Hematopoietic multipotent progenitor cell treated with erythropoietin and hydrocortisone succinate and interleukin-3 and kit ligand, for 17 days (in vitro differentiated cells): Measurements from ENCODE around the gene NUDT13.

Source experiments
- DNase-seq: peaks from one replicate; pipeline ENCODE4 v3.0.0-alpha.2; 2015; ENCODE audit warnings: low spot score

Gene NUDT13

GRCh38 chr10:73167458-73167782, 57.2 kb downstream of the NUDT13 start:
- no peak for DNase-seq

DNA sequence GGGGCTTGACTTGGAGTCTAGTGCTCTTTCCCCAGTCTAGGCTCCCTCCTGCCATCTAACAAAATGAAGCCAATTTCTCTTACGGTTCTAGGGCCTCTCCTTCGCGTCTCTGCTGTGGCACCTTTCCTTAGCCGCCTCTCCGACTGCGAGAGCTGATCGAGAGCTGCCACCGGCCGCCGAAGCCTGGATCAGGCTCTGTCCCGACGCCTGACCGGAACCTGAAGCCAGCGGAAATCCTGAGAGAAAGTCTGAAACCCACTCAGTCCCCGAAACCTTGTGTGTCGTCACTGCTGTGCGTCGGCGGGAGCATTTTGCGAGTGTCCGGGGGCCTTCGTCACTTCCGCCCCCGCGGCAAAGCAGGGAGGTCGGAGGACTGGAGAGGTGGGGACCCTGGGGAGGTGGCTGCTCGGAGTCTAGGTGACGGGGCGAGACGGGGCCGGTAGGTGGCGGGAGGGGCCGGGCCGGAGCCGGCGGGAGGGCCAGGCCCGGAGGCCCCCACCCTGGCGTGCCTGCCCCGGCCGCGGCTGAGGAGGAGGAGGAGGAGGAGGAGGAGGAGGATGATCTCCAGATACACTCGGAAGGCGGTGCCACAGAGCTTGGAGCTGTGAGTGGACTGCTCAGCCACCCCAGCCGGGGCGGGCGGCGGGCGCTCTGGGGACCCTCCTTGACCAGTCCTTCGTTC, 57.7 kb downstream of the NUDT13 start, which contains the start of the genes ECD and FAM149B1:
Gene ECD, minus strand, starts transcription at position 226 of the 682 bp plus-strand sequence. CDS start 4,071 bp downstream, outside the sequence.
Gene FAM149B1, plus strand, starts transcription at position 337 of the 682 bp plus-strand sequence. Its CDS starts 221 bp downstream, at position 558.
- DNase-seq, result peak; percentile 95

- no peak for DNase-seq
These were observed 58.2 kb downstream of the NUDT13 start for GRCh38 chr10:73168465-73168803.

GRCh38 chr10:73169320-73169719, 59.1 kb downstream of the NUDT13 start:
- no peak for DNase-seq

DNA sequence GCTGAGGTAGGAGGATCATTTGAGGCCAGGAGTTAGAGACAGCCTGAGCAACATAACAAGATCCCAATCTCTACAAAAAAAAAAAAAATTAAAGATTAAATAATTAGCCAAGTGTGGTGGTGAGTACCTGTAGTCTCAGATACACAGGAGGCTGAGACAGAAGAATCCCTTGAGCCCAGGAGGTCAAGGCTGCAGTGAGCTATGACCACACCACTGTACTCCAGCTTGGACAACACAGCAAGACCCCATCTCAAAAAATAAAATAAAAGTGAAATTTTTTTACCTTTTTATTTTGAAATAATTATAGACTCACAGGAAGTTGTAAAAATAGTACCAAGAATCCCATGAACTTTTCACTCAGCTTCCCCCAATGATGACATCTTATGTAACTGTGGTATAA, 62.6 kb downstream of the NUDT13 start:
- no peak for DNase-seq

DNA sequence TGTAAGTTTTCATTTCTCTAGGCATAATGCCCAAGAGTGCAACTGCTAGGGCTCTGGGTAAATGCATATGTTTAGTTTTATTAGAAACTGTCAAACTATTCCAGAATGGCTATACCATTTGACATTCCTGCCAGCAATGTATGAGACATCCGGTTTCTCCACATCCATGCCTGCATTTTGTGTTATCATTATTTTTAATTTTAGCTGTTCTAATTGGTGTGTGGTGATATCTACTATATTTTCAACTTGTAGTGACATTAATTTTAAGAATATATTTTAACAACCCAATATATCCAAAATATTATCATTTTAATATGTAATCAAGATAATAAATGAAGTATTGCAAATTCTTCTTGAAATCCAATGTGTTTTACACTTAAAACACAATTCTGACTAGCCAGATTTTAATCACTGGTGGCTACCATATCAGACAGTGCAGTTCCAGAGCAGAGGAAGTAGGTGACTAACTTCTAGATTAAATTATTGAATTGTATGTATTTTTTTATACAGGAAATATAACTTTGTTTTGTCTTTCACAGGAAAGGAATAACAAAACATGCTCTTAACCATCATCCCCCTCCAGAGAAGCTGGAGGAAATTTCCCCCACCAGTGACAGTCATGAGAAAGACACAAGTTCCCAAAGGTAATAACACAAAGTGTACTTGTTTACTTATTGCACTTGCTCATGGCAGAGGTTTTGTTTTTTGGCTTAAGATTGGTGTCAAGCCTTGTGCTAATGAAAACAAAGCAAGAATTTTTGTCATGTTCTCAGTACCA, 64.1 kb downstream of the NUDT13 start:
- DNase-seq, result no peak
